GM18508 (cell line): ENCODE data around the gene CARHSP1.
"Not testable (repeated sequence)": the region's sequence is repeated elsewhere in the genome, so short reads cannot be mapped to it uniquely, and the experiment has no call there.

Source experiments
- ATAC-seq: cut with Tn5 transposase; IDR thresholded peaks from one replicate; pipeline ENCODE4 v1.9.1; 2021; ENCODE audit warnings: moderate number of reproducible peaks; ENCODE audit not compliant: insufficient read depth, unreplicated experiment

The CARHSP1 gene

DNA sequence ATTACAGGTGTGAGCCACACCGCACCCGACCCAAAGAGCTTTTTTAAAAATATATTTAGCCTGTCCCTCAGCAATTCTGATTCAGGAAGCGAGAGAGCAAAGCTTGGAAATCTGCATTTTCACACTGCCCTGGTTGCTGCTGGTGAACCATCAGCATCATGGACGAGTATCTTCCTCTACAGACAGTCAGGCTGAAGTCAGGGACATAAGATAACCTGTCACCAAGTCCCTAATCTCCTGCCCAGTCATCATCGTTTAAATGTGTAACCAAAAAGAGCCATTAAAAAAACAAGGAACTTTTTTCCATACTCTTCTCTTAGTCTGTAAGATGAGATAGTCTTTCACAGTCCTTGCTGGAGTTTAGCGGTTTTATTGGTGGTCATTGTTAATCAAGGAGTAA, 64.5 kb downstream of the CARHSP1 start:
- no peak for ATAC-seq

- not testable (repeated sequence) for ATAC-seq
Observed at GRCh38 chr16:8803733-8804132, 65.1 kb downstream of the CARHSP1 start.
